ENCODE data around the gene TCTN1. TPM values are rescaled to one million over a fixed set of nuclear protein-coding genes. Genes with fewer than 3 reads are reported as not detected.
"Not testable (repeated sequence)": the region's sequence is repeated elsewhere in the genome, so short reads cannot be mapped to it uniquely, and the experiment has no call there.

TCTN1 gene
- total RNA-seq, 4 donors from 2014 or later, result 98.8 to 204 (median 125) TPM

DNA sequence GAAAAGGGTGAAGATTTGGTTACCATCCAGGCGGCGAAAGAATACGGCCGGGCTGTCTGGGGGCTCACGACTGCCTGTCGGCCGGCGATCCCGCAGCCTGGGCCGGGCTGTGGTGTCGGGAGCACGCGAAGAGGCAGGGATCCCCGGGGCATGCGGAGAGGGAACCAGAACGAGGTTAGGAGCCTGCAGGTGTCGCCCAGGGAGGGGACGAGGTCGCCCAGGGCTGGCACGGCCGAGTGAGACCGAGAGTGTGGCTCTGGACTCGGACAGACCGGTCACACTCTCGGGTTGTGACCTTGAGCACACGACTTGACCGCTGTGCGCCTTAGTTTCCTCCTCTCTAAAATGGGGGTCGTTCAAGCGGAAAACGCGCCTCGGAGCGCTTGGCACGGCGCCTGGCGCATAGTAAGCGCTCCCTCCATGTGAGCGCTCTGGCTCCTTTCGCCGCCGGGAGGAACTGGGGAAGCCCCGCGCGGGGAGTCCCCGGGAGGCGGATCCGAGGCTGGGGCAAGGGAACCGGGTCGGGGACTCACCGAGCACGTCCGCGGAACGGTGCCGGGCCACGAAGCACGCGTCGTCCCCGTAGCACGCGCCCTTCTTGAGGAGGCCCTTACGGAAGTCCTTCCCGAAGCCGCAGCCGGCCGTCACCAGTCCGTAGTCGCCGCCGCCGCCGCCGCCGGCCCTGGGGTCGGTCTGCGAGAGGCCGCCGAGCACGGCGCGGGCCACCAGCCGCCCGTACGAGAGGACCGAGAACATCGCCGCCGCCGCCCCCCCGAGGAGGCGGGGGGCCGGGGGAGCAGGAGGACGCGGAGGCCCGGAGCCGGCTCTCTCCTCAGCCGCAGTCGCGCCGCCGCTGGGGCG, 31.4 kb upstream of the TCTN1 start:
- no peaks in the 10 kb centered on the region for H3K9me3 ChIP-seq
- H3K27ac ChIP-seq, result peak overlapping the region; percentile 77 to 93 (median 93)
- WGBS, 2 donors, result 1% methylated on average over 46 of the region's 104 CpGs; no CpG with 5 or more reads in 1 of the 2 donors
- no peaks in the 10 kb centered on the region for H3K27me3 ChIP-seq
- intact Hi-C loops (cut with DNase I), result no loop called here
- peaks cover 56 to 79% of the 10 kb centered on the region in 2 donors for H3K4me1 ChIP-seq
- H3K36me3 ChIP-seq, result no peaks in the 10 kb centered on the region
- peak; percentile 72 to 74 for DNase-seq
- H3K4me3 ChIP-seq (replicated peaks in 1 of 3), result peak overlapping the region; percentile 57 to 81 (median 70)
- TF ChIP-seq, protein P1, sequence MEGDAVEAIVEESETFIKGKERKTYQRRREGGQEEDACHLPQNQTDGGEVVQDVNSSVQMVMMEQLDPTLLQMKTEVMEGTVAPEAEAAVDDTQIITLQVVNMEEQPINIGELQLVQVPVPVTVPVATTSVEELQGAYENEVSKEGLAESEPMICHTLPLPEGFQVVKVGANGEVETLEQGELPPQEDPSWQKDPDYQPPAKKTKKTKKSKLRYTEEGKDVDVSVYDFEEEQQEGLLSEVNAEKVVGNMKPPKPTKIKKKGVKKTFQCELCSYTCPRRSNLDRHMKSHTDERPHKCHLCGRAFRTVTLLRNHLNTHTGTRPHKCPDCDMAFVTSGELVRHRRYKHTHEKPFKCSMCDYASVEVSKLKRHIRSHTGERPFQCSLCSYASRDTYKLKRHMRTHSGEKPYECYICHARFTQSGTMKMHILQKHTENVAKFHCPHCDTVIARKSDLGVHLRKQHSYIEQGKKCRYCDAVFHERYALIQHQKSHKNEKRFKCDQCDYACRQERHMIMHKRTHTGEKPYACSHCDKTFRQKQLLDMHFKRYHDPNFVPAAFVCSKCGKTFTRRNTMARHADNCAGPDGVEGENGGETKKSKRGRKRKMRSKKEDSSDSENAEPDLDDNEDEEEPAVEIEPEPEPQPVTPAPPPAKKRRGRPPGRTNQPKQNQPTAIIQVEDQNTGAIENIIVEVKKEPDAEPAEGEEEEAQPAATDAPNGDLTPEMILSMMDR (IDR thresholded peaks at IDR 0.05), result no peak
- peak in 1 of 2 donors; percentile 7 for TF ChIP-seq POLR2A (IDR thresholded peaks at IDR 0.05)

DNA sequence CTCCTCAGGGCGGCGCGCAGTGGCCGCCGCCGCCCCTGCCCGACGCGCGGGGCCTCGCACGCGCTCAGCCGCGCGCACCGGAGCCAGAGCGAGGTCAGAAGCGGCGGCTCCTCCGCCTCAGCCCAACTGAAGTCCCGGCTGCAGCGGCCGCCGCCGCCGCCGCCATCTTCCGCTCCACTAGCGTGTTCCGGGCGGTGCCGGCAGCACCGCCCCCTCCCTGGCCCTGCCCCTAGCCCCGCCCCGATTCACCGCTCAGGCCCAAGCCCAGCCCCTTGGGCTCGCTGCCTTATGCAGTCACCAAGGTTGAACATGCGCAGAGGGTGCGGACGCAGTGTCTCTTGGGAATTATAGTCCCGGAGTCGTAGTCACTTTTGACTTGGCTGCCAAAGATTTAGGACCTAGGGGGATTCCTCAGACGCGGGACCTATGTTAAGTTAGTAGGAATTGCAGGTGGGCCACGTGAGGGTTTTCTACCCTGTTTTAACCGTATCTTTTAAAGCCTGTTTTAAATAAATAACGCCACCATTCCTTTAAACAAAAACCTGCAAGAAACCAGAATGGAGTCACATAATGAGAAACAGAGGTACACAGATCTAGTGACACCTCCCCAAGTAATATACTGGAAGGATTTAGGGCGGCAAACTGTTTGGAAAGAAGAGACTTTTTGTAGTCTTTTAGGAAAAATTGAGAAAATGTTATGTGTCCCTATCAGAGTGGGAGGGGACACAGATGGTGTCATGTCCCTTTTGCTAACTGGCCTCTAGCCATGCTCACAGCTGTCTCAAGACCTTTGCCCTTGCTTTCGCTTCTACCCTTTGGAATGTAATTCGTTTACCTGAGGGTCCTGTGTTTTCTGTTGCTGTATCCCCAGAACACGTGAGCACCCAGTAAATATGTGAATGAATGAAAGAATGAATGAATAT, 30.5 kb upstream of the TCTN1 start, which contains the start of gene PPTC7:
Gene PPTC7 (minus strand): TSS at position 182 of the 923 bp plus-strand sequence. CDS start 287 bp downstream, outside the sequence.
- TF ChIP-seq POLR2A (IDR thresholded peaks at IDR 0.05), result peak; percentile 82 to 96
- TF ChIP-seq, protein P1 (IDR thresholded peaks at IDR 0.05), result no peak
- H3K4me3 ChIP-seq (replicated peaks in 1 of 3), result peak within 1 kb of the TSS; percentile 57 to 81 (median 70)
- peaks cover 49 to 71% of the 10 kb centered on the region in 2 donors for H3K4me1 ChIP-seq
- H3K36me3 ChIP-seq, result no peaks in the 10 kb centered on the region
- DNase-seq, result peak; percentile 97 to 98
- WGBS, 2 donors, result 8 to 14% methylated on average over 14 to 21 of the region's 52 CpGs
- peak within 1 kb of the TSS; percentile 77 to 93 (median 93) for H3K27ac ChIP-seq
- no peaks in the 10 kb centered on the region for H3K27me3 ChIP-seq
- intact Hi-C loops (cut with DNase I), result no loop called here
- H3K9me3 ChIP-seq, result no peaks in the 10 kb centered on the region

DNA sequence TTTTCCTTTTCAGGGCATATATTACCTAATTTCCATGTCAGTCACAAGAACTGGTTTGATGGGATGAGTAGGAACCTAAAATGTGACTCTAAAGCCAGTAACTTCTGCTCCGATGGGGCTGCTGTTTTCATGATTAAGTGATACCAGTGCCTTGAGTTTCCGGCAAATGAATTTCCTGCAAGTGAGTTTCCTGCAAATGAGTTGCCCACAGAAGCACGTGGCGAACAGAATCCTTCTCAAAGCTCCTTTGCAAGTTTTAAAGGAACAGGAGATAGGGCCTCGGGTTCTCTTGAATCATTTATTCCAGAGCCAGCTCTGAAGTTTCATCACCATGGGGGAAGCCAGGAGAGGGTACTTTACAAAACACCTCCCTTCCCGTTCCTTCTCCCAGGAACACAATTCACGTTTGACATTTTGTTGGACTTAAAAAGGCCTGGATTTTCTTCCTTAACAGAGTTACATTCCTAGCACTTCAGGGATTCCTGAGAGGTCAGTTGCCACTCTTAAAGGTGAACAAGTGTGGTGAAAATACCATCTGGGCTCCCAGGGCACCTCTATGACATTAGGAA, 28.6 kb upstream of the TCTN1 start:
- WGBS, 2 donors, result 7 to 17% methylated on average over 7 of the region's 7 CpGs
- TF ChIP-seq, protein P1 (IDR thresholded peaks at IDR 0.05), result no peak
- peak in 1 of 2 donors; percentile 25 for TF ChIP-seq POLR2A (IDR thresholded peaks at IDR 0.05)
- Histone ChIP-seq H3K4me3 (replicated peaks in 1 of 3) (no peak overlapping the region), H3K27ac (peak overlapping the region; percentile 80 to 93 (median 93)), H3K4me1 (peaks cover 50 to 59% of the 10 kb centered on the region in 2 donors), H3K27me3 (no peaks in the 10 kb centered on the region), H3K9me3 (no peaks in the 10 kb centered on the region), H3K36me3 (no peaks in the 10 kb centered on the region)
- peak; percentile 46 to 51 for DNase-seq
- intact Hi-C loops (cut with DNase I), result no loop called here

DNA sequence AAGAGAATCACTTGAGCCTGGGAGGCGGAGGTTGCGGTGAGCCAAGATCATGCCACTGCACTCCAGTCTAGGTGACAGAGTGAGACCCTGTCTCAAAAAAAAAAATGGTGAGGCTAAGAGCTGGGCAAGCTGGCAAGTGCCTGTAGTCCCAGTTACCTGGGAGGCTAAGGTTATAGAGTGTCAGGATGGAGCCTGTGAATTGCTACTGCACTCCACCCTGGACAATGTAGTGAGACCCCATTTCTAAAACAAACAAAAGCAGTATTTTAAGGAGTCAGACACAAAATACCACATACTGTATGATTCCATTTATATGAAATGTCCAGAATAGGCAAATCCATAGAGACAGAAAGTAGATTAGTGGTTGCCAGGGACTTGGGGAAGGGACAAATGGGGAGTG, 26.8 kb upstream of the TCTN1 start:
- DNase-seq; H3K4me3 ChIP-seq (replicated peaks in 1 of 3); H3K27me3 ChIP-seq; intact Hi-C loops (cut with DNase I); H3K9me3 ChIP-seq; H3K36me3 ChIP-seq: not testable (repeated sequence)
- H3K27ac ChIP-seq, result peak overlapping the region; percentile 9 to 93 (median 93)
- peaks cover 55 to 62% of the 10 kb centered on the region in 2 donors for H3K4me1 ChIP-seq
- WGBS, 2 donors, result 97 to 100% methylated on average over 2 of the region's 2 CpGs

DNA sequence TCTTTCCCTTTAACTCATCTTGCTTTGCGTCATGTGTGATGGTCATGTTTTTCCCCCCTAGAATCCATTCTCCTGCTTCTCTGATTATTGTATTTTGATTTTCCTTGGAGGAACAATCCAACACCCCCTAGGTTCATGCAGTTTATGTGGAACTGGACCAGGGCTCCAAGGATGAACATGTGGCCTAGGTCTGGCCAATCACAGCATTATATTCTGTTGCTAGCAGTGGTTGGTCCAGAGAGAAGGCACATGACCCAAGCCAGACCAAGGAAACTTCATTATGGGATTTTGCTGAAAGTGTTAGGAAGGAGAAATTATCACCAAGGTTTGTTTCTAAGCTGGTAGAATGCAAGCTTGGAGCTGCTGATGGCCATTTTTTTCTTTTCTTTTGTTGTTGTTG, 23.9 kb upstream of the TCTN1 start:
- WGBS, 2 donors, result 95 to 100% methylated on average over 1 of the region's 1 CpG
- peak overlapping the region; percentile 86 to 91 (median 86) for H3K27ac ChIP-seq

More for the DNA sequence above, 23.9 kb upstream of the TCTN1 start:
- Histone ChIP-seq H3K4me1 (peaks cover 46 to 53% of the 10 kb centered on the region in 2 donors), H3K9me3 (no peaks in the 10 kb centered on the region), H3K27me3 (no peaks in the 10 kb centered on the region), H3K4me3 (replicated peaks in 1 of 3) (no peak overlapping the region), H3K36me3 (no peaks in the 10 kb centered on the region)
- intact Hi-C loops (cut with DNase I), result no loop called here
- no peak for TF ChIP-seq POLR2A (IDR thresholded peaks at IDR 0.05)
- TF ChIP-seq, protein P1 (IDR thresholded peaks at IDR 0.05), result no peak
- DNase-seq, result no peak

Data from thyroid gland (tissue), 4 donors.